ENCODE results near the gene SFPQ.
A peak's percentile ranks its signal among the peaks of the same experiment; 100 is the strongest.
"Not testable (repeated sequence)": the region's sequence is repeated elsewhere in the genome, so short reads cannot be mapped to it uniquely, and the experiment has no call there.

The SFPQ gene, protein sequence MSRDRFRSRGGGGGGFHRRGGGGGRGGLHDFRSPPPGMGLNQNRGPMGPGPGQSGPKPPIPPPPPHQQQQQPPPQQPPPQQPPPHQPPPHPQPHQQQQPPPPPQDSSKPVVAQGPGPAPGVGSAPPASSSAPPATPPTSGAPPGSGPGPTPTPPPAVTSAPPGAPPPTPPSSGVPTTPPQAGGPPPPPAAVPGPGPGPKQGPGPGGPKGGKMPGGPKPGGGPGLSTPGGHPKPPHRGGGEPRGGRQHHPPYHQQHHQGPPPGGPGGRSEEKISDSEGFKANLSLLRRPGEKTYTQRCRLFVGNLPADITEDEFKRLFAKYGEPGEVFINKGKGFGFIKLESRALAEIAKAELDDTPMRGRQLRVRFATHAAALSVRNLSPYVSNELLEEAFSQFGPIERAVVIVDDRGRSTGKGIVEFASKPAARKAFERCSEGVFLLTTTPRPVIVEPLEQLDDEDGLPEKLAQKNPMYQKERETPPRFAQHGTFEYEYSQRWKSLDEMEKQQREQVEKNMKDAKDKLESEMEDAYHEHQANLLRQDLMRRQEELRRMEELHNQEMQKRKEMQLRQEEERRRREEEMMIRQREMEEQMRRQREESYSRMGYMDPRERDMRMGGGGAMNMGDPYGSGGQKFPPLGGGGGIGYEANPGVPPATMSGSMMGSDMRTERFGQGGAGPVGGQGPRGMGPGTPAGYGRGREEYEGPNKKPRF

GRCh38 chr1:35192853-35193664 lies at the start of gene SFPQ:
Gene SFPQ (minus strand): TSS chr1:35193145. CDS start chr1:35193049, 96 bp downstream.
- DNase-seq (ENCODE audit: low spot score): peak; percentile 98

DNA sequence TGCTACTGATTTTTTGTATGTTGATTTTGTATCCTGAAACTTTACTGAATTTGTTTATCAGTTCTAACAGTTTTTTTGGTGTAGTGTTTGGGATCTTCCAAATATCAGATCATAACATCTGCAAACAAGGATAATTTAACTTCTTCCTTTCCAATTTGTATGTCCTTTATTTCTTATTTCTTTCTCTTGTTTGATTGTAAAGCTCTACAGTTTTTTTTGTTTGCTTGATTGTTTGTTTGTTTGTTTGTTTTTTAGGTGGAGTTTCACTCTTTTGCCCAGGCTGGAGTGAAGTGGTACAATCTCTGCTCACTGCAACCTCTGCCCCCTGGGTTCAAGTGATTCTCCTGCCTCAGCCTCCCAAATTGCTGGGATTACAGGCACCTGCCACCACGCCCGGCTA lies 43.8 kb upstream of the SFPQ start:
- DNase-seq (ENCODE audit: low spot score): not testable (repeated sequence)

DNA sequence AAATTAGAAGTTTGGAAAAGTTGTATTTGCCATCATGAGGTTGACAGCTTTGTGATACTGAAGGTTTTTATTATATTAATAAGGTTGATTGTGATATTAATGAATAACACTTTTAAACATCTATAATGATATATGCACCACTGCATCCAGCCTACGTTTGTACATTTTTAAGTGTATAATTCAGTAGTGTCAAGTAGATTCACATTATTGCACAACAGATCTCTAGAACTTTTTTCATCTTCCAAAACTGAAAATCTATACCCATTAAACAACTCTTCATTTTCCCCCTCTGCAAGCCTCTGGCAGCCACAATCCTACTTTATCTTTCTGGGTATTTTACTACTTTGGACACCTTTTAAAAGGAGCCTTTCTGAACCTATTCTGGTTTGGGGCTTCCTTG lies 38.3 kb upstream of the SFPQ start:
- DNase-seq (ENCODE audit: low spot score): no peak

- no peak for DNase-seq (ENCODE audit: low spot score)
Observed at GRCh38 chr1:35229587-35230360, 36.8 kb upstream of the SFPQ start.

GRCh38 chr1:35226546-35226945 lies 33.6 kb upstream of the SFPQ start:
- no peak for DNase-seq (ENCODE audit: low spot score)

GRCh38 chr1:35223084-35223630 lies 30.2 kb upstream of the SFPQ start:
- no peak for DNase-seq (ENCODE audit: low spot score)

DNA sequence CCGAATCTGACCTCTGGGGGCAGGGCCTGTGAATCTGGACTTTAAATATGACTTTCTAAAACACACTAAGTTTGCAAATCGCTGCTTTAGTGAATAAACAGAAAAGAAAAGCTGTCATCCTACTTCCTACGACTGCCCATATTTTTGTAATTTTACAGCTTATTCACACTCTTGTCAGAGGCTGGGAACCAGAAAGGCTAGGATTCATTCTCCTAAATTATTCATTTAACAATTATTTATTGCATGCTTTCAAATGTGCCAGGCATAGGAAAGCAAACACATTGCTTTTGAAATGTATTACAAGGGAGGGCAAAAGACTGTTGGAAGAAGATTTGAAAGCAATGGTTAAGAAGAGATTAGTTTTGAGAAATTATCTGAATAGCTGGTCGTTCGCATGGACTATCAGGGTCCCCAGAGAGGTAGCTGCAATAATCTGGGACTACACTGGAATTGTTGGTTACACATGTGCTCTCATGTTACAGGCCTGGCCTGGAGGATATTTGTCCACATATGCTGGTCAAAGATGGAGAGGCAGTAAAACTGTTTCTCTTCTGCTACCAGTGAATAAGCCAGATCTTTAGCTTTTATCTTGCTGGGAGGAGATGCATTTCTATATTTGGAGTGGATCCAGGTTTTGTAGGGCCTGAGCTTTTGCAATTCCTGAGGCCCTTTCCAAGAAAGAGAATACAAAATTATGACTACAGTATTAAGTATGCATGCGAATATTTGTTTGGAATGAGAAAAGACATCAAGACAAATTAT lies 29.6 kb upstream of the SFPQ start:
- DNase-seq (ENCODE audit: low spot score): no peak

DNA sequence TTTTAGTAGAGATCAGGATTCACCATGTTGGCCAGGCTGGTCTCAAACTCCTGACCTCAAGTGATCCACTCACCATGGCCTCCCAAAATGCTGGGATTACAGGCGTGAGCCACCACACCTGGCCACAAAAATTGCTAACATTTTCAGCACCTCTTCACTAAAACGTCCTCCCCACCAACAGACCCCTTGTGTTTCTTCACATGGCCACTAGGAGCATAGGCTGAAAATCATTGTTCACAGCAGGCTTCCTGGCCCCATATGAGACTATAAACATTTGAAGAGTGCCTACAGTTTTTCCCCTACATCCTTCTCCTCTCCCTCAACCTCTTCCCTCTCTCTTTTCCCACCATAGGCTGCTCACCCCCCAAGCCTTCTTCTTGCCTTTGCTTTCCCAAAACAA lies 28.0 kb upstream of the SFPQ start:
- peak; percentile 22 for DNase-seq (ENCODE audit: low spot score)

GRCh38 chr1:35215346-35215745 lies 22.4 kb upstream of the SFPQ start:
- no peak for DNase-seq (ENCODE audit: low spot score)

GRCh38 chr1:35211120-35211414 lies 18.1 kb upstream of the SFPQ start:
- DNase-seq (ENCODE audit: low spot score): no peak

- no peak for DNase-seq (ENCODE audit: low spot score)
Observed at GRCh38 chr1:35210321-35211119, 17.6 kb upstream of the SFPQ start.

GRCh38 chr1:35203295-35203694 lies 10.3 kb upstream of the SFPQ start:
- no peak for DNase-seq (ENCODE audit: low spot score)

DNA sequence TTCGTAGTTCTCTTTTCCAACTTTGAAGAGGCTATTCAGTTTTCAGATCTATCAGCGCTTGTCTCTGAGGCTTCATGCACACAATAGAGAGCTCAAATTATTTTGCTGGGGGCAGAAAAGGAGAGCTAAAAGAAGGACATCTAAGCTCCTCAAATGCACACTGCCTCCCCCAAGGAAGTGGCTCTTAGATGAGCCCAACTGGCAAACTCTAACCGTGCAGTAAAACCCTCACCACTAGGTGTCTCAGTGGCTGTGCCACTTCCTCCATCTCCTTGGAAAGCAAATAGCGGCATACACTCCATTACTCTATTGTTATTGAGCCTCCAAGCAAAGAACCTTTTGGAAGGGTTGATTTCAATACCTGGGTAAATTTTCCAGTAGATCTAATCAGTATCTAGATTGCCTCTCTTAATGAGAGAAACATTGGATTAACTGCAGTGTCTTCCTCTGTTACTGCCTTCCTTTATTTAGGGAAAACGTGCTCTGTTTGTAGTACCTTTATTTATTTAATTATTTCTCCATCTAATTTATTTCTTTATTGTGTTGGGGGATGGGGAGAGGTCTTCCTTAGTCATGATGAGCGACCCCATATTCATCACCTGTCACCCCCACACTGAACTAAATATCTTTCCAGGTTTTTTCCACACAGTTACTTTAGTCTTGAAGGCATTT lies 9.2 kb upstream of the SFPQ start:
- peak; percentile 74 for DNase-seq (ENCODE audit: low spot score)

DNA sequence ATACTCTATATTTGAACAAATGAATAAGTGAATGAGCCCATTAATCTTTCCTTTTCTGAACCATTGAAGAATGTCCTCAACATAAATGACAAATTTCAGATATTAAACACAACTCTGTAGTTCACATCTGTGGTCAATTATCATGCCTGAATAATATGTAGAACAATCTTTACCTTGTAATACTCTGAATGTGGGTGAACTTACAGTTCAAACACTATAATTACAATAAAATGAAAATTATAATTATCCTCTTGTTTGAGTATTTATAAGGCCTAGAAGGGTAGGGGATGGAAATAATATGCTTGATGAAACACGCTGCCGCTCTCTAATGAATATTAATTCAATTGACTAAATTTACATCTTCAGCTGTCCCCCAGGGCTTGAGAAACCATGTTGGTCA lies 8.7 kb upstream of the SFPQ start:
- no peak for DNase-seq (ENCODE audit: low spot score)

- peak; percentile 88 for DNase-seq (ENCODE audit: low spot score)
Observed at GRCh38 chr1:35192056-35192852, 691 bp downstream of the SFPQ start.

DNA sequence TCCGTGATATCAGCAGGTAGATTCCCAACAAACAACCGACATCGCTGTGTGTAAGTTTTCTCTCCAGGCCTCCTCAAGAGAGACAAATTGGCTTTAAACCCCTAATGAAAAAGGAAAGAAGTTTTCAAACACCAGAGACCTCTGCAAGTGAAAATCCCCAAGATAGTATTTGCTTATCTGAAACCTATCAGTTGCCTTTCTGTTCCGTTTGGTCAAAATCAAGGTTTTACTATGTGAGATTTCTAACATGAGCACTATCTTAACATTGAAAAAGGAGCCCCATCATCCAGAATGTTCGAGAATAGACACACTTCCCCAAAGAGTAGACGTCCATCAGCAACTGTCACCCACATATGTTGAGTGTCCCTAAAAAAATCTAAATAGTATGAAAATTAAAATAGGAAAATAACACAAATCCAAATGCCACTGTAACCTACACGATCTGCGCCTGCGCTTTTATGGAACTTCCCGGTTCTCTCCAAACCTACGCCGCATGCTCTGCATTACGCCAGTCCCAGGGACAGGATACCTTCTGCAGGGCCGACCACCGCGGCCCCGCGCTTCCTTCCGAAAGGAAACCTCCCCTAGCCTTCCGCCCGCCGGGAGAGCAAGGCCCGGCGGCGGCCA lies 1.4 kb downstream of the SFPQ start:
- DNase-seq (ENCODE audit: low spot score): no peak

GRCh38 chr1:35190784-35191183 lies 2.2 kb downstream of the SFPQ start:
- DNase-seq (ENCODE audit: low spot score): no peak
